Stimulated activated CD8-positive, alpha-beta memory T cell treated with anti-CD3 and anti-CD28 coated beads, Interleukin-7, amount 100 ng/mL, for 48 hours (primary cell): ENCODE measurements around the gene CTAGE8.
"Not testable (repeated sequence)": the region's sequence is repeated elsewhere in the genome, so short reads cannot be mapped to it uniquely, and the experiment has no call there.

Experiments used
- DNase-seq, 2 donors: peaks; one replicate each; pipeline ENCODE4 v3.0.0-alpha.2; 2020; ENCODE audit warnings: low read depth in 1 of 2; ENCODE audit errors: extremely low read depth in 1 of 2

Gene CTAGE8

GRCh38 chr7:144269188-144269587, at the start of gene CTAGE8:
CTAGE8 (minus strand) TSS chr7:144269288; CDS start chr7:144269250, 38 bp downstream.
- DNase-seq = not testable (repeated sequence)

- not testable (repeated sequence) for DNase-seq
Observed at GRCh38 chr7:144317537-144317936, 48.4 kb upstream of the CTAGE8 start.

GRCh38 chr7:144311872-144312469, 42.9 kb upstream of the CTAGE8 start, which contains the start of gene OR2A1:
OR2A1 (plus strand) TSS chr7:144312419; CDS start chr7:144318125, 5,706 bp downstream.
- not testable (repeated sequence) for DNase-seq

- not testable (repeated sequence) for DNase-seq
Observed at GRCh38 chr7:144311218-144311617, 42.1 kb upstream of the CTAGE8 start.

- DNase-seq = not testable (repeated sequence)
Observed at GRCh38 chr7:144309702-144310101, 40.6 kb upstream of the CTAGE8 start.

GRCh38 chr7:144305156-144305555, 36.1 kb upstream of the CTAGE8 start:
- DNase-seq = not testable (repeated sequence)

GRCh38 chr7:144303607-144304006, 34.5 kb upstream of the CTAGE8 start:
- DNase-seq = not testable (repeated sequence)

GRCh38 chr7:144302578-144303303, 33.7 kb upstream of the CTAGE8 start:
- DNase-seq = not testable (repeated sequence)

GRCh38 chr7:144293794-144294499, 24.9 kb upstream of the CTAGE8 start:
- DNase-seq = not testable (repeated sequence)

- not testable (repeated sequence) for DNase-seq
Observed at GRCh38 chr7:144292384-144293161, 23.5 kb upstream of the CTAGE8 start.

- DNase-seq = not testable (repeated sequence)
Observed at GRCh38 chr7:144291607-144292006, 22.5 kb upstream of the CTAGE8 start.

- DNase-seq = not testable (repeated sequence)
Observed at GRCh38 chr7:144287171-144287784, 18.2 kb upstream of the CTAGE8 start.

- not testable (repeated sequence) for DNase-seq
Observed at GRCh38 chr7:144283716-144284115, 14.6 kb upstream of the CTAGE8 start.

GRCh38 chr7:144282490-144282889, 13.4 kb upstream of the CTAGE8 start:
- not testable (repeated sequence) for DNase-seq

- DNase-seq = not testable (repeated sequence)
Observed at GRCh38 chr7:144281981-144282380, 12.9 kb upstream of the CTAGE8 start.

- not testable (repeated sequence) for DNase-seq
Observed at GRCh38 chr7:144280010-144280409, 10.9 kb upstream of the CTAGE8 start.

- not testable (repeated sequence) for DNase-seq
Observed at GRCh38 chr7:144275281-144275680, 6.2 kb upstream of the CTAGE8 start.

GRCh38 chr7:144264692-144265091, 4.4 kb downstream of the CTAGE8 start, which contains the start of gene OR2A7:
OR2A7 (minus strand) TSS chr7:144264792; CDS start chr7:144259628, 5,164 bp downstream.
- DNase-seq = not testable (repeated sequence)

- not testable (repeated sequence) for DNase-seq
Observed at GRCh38 chr7:144262128-144262527, 7.0 kb downstream of the CTAGE8 start.

GRCh38 chr7:144259067-144259466, 10.0 kb downstream of the CTAGE8 start:
- not testable (repeated sequence) for DNase-seq
